H1 (cell line): ENCODE data around the gene VGLL4.

Experiments
- CTCF ChIP-seq, 3 experiments: IDR thresholded peaks; 1 replicate in 2 of 3; 2 replicates in 1 of 3; pipeline versions ENCODE4 v1.5.1 to v1.6.1; 2011; ENCODE audit warnings: low read length in 3 of 3, mild to moderate bottlenecking in 3 of 3, inconsistent platforms in 2 of 3, low read depth in 1 of 3, moderate library complexity in 1 of 3; ENCODE audit not compliant: insufficient read depth in 1 of 3; ENCODE audit errors: control extremely low read depth in 1 of 3
- HDAC6 ChIP-seq: IDR thresholded peaks from one replicate; pipeline ENCODE4 v1.7.1; 2012; ENCODE audit warnings: low read depth, mild to moderate bottlenecking, inconsistent platforms, low read length, moderate library complexity

- no peak for TF ChIP-seq CTCF (IDR thresholded peaks at IDR 0.05; ENCODE audit: control extremely low read depth in 1 of 3, insufficient read depth in 1 of 3, low read depth in 1 of 3, low read length in 3 of 3)
- TF ChIP-seq HDAC6: no peak
Observed at GRCh38 chr3:11609481-11609880, 34.2 kb downstream of the VGLL4 start.
